ENCODE measurements around the gene CLEC2B.

Gene CLEC2B

DNA sequence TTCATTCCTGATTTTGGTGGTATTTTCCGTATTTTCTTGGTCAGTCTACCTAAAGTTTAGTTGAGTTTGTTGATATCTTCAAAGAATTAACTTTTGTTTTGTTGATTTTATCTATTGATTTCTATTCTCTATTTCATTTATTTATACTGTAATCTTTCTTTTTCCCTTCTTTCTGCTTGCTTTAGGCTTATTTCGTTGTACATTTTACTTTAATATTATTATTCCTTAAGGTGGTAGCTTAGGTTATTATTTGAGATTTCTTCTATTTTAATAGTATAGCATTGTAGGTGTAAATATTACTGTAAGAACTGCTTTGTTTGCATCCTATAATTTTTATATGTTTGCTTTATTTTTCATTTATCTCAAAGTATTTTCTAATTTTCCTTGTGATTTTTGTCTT, 63.3 kb downstream of the CLEC2B start:
- FAIRE-seq, result no peak
